NCI-H2171 treated with DMSO at 0.1 percent for 48 hours (cell line): ENCODE measurements around the gene PGAP6.
"Not testable (repeated sequence)": the region's sequence is repeated elsewhere in the genome, so short reads cannot be mapped to it uniquely, and the experiment has no call there.

Experiments used
- DNase-seq: peaks from one replicate; lab custom pipeline; 2025; lab: John Stamatoyannopoulos, UW

The PGAP6 gene

DNA sequence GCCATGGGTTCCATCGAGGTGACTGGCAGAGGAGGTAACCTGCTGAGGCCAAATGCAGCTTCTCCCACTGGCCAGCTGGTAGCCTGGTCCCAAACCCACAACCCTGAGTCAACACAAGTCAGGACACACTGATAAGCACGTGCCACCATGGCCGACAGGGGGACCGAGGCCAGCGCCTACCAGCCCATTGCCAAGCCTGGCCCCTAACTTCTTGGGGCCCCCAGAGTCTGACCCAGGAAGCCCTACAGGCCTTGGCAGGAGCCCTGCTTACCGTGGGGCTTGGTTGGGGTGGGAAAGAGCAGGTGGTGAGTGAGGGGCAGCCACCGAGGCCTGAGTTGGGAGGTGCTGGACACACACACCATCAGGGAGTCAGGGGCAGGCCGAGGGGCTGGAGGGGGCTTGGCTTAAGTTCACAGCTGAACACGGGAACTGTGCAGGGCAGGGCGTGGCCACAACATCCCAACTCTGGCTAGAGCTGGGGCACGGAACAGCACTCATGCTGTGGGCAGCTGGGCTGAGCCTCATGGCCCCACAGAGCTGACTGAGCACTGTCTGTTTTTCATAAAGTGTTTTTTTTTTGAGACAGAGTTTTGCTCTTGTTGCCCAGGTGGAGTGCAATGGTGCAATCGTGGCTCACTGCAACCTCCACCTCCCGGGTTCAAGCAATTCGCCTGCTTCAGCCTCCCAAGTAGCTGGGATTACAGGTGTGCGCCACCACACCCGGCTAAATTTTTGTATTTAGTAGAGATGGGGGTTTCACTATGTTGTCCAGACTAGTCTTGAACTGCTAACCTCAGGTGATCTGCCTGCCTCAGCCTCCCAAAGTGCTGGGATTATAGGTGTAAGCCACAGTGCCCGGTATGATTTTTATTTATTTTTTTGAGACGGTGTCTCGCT is 16.9 kb downstream of the PGAP6 start:
- no peak for DNase-seq

DNA sequence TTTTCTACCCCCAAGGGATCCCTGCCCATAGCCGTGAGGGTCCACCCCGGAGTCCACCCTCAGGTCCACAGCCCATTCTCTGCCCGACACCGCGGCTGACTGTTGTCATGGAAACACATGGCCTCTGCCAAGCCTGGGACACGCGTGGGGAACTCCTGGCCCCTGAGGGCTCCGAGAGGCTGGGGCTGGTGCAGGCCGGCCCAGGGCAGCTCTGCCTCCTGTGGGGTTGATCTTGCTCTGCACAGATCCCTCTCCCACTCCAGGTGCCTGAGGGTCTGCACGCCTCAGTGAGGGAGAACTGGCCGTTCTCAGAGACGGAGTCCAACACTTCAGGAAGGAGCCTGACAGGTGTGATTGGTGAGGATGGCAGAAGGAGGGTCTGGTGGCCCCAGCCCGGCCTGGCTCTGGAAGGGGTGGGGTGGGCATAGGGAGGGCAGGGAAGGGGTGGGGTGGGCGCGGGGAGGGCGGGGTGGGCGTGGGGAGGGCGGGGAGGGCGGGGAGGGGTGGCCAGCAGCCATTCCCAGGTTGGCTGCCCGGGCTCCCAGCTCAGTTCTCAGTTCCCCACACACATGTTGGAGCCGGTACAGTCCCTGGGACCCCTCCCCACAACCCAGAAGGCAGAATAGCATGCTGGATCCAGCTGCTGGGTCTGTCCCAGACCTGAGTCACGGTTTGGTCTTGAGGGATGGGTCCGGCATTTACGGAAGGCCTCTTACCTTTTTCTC is 17.9 kb downstream of the PGAP6 start:
- DNase-seq: no peak

DNA sequence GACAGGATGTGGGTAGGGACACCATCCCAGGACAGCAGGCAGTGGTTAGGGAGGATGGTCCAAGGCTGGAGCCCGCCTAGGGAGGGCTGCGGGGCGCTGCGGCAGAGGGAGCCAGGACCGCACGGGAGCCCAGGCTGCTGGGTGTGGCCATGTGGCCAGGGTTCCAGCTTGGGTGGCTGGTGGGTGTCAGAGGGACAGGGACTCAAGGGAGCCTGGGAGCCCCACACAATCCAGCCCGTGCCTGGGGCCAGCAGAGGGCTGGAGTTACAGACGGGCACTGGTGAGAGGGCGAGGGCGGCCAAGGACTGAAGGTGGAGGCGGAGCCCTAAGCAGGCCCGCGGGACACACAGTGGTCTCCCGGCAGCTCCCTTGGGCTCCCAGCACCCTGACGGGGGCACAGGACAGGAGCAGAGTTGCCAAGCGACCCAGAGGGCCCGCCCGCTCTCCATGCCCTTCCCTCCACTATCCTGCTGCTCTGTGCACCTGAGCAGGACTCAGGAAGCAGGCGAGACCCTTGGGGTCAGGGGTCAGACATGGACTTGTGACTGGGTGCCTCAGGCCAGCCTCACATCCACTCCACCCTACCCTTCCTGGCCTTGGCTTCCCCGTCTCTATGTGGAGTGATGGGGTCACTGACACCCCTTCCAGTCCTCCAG is 18.5 kb downstream of the PGAP6 start:
- DNase-seq: no peak

DNA sequence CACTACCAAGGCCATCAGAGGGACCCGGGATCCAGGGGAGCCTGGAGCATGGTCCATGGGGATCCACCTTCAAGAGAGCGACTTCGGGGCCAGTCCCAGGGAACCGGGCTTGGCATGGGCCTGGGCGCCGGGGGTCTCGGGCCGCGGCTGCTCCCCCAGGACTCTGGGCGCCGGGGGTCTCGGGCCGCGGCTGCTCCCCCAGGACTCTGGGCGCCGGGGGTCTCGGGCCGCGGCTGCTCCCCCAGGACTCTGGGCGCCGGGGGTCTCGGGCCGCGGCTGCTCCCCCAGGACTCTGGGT is 19.1 kb downstream of the PGAP6 start:
- DNase-seq: not testable (repeated sequence)

DNA sequence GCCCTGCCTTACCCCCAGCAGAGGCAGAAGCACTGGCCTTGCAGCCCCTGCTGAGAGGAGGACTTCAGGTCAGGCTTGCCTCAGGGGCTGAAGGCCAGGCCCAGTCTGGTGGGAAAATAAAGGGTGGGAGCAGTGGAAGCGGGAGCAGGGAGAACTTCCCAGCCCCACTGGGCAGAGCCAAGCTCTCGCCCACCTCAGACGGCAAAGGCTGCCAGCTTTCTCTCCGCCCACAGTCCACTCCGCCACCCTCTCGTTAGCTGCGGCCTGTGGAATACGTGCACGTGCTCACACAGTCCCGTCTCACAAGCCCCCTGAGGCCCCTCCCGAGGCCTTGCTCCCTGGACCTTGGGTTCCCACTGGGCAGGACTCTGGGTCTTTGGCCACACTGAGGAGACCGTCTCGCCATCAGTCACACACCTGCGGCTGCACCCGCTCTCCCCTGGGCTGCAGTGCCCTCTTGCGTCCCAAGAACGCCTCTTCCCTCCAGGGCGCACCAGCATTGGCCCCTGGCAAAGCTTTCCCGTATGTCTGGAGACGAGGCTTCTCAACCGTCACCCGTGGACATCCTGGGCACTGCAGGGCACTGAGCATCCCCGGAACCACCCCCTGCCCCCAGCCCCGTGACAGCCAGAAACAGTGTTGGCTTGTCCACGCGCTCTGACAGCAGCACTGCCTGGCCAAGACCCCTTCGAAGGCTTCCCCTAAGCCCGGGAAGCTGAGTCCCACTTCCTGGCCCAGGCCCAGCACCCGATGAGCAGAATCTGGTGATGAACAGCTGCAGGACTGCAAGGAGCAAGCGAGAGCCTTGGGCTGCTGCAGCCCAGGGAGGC is 19.7 kb downstream of the PGAP6 start:
- DNase-seq: peak; percentile 79

DNA sequence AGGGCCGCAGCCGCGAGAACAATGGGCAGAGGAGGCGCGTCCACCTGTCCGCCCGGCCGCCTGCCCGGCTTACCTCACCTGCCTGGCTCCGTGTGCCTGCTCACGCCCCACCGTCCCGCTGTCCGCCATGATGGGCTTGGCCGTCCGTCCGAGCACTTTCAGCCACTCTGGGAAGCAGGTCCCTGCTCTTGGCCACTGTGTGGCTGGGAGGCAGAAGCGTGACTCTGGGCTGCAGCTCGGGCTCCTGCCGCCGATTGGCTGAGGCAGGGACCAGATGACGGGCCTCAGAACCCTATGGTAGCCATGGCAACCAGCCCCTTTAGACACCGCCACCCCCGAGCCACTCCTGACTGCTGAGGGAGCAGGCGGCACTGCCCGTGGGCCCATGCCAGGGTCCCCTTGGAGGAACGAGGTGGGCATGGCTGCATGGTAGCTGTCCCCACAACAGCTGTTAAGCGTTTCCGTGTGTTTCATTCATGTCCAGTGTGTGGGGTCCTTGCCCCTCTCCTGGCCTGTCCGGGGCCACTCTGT is 20.4 kb downstream of the PGAP6 start:
- no peak for DNase-seq

DNA sequence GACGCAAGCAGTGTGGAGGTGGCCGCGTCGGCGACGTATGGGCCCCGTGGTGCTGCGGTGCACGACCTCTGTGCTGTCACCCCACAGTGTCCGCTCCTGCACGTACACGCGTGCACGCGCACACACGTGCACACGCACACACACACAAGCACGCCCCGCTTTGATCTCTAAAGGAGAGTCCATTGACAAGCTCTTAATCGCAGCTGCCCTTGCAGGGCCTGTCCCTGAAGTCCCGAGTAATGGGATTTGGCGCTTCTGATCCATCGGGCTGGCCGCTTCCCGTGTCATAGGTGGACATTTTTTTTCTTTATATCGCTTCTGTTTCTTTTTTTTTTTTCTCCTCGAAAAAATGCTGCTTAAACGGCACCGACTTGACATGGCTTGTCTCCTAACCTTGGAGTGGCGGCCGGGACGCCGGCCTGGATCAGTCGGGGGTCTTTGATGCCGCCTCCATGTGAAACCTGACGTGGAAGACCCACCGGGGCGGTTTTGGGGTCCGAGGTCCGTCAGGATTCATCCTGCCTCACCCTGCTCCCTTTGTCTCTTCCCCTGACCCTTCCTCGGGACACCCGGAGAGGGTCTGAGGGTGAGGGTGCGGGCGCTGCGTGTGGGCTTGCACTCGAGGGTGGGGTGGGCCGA is 21.0 kb downstream of the PGAP6 start:
- DNase-seq: no peak

DNA sequence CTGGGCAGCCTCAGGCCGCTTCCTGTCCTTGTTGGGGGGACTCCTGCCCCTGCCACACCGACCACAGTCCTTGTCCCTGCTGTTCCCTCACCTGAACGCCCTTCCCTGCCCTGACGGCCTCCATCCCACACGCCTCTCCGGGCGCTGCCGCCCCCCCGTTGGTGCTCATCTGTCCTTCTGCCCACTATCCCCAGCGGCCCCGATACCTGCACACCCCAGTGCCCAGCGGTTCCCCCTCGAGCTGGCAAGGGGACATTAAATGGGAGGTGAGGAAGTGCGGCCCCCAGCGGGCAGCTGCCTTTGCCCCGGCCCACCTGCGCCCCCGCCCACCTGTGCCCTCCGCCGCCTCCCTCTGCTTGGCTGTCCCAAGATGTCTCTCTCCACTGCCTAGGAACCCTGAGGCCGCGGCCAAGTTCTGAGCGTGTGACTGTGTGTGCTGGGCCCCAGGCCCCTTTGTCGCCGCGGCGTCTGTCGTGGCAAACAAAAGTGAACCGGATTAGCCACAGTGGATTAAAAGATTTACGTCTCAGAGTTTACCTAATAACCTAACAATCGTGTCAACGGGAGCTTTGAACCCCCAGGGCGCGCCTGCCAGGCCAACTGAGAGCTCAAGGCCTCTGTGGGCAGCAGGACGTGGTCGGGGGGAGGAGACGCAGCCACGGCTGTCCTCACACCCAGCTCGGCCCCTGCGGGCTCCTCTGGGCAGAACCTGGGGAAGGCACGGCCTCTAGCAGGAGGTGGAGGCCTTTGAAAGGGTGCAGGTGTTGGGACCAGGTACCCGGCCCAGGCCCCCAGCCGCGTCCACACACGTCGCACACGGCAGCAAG is 21.7 kb downstream of the PGAP6 start:
- DNase-seq: no peak

DNA sequence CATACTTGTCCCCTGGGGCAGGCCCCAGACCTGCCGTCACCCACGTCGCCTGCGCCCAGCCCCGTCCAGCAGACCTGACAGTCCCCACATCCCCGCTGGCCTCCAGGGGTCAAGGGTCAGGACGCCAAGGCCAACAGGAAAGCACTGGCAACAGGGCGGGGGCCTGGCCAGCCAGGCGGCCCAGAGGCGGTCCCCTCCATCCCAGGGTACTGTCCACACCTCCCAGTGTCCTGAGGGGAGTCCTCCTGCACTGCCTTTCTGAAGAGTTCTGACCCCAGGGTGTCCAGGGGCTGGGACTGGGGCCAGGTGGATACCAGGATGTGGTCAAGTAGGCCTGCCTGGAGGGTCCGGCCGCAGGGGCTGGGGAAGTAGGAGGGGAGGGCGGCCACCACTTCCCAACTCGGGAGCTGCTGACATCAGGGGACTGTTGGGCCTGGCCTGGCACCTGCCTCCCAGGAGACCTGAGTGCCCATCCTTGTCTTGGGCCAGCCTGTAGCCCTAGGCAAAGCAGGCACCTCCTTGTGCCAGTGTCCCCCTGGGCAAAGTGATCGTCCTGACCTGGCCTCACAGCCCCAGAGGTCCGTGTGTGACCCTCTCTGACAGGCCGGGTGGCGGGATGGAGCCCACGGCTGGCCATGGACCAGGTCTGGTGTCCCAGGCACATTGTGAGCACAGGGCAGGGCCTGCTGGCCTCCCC is 22.6 kb downstream of the PGAP6 start:
- DNase-seq: no peak

DNA sequence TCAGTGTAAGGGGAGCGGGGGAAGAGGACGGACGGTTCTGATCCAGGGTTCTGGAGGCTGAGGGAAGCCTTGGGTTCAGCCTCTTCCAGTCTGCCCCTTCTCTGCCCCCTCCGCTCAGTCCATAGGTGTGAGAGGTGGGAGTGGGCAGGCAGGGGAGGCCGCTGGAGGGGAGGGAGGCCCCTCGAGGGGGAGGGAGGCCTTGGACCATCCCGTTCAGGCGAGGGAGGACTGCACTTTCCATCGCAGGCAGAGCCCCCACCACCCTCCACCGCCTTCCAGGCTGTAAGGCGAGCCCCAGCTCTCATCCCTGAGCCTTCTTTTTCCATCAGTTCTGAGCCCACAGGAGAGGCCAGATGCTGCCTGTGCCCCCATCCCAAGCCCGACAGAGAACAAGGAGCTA is 25.0 kb downstream of the PGAP6 start:
- no peak for DNase-seq

DNA sequence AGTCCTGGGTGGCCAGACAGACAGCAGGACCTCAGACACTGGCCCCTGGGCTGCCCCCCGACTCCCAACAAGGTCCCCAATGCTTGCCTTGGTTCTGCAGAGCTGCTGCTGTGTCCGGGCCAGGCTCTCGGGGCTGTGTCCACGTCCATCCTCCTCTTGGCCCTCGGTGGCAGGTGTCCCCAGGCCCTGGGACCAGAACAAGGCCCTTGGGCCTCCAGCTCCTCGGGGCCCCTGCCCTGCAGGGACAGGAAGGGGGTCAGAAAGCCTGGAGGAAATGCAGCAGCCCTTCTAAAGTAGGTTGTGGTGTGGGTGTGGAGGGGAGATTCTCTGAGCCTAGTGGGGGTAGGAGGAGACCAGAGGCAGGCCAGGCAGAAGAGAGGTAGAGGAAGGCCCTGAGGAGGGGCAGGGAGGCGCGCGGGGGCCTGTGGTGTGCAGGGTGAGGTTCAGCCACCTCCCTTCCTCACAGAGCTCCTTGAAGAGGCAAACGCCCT is 26.8 kb downstream of the PGAP6 start:
- DNase-seq: no peak

DNA sequence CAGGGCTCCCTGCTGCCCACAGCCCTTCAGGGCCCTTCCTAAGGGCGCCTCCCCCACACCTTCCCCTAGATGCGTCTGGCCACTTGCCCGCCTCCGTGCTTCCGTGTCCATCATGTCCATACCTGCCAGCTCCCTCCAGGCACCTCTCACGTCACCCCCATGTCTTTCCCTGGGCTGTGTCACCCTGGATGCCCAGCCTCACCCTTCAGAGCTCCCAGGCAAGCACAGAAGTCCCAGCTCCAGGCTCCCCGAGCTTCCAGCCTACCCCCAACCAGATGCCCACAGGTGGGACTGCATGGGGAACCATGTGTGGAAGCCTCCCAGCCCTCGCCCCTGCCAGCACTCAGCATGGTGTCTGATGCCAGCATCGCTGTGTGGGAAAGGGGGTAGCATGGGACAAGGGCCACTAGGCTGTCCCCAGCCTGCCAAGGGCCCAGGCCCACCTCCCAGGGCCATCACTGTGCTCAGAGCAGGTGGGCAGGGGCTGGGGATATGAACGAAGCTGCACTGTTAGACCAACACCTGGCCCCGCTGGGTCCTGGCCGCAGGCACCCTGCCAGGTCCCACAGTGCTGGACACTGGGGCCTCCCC is 27.4 kb downstream of the PGAP6 start:
- DNase-seq: no peak

DNA sequence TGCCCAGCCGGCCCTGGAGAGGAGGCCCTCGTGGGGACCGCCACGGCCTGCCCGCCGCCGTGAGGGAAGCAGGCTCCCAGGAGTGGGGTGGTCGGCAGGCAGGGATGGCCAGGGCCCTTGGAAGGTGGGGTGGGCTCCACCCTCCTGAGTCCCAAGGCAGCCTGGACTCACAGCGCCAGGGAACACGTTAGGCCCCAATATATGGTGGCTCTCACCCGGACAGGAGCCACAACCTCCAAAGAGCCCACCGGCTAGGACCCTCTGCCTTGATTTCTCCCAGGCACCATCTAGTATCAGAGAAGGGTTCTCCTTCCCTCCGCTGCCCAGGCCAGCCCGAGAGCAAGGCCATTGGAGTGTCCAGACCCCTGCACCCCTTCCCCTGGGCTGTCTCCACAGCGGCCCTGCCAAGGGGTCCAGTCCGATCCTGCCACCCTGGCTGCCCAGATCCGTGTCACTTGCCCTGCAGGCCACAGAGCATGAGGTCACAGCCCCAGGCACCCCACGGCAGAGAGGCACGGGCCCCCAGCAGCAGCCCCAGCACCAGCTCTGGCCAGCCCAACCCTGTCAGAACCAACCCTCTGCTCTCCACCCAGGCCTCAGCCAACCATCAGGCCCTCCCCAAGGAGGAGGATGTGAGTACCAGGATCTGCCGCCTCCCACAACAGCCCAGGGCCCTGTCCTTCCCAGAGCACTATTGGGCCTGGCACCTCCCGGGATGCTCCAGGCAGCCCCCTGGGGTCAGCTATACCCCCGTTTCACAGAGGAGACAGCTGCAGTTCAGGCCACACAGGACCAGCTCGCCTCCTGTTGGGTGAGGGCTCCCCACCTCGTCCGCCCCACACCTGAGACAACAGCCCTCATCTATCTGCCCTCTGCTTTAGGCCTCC is 28.1 kb downstream of the PGAP6 start:
- no peak for DNase-seq

DNA sequence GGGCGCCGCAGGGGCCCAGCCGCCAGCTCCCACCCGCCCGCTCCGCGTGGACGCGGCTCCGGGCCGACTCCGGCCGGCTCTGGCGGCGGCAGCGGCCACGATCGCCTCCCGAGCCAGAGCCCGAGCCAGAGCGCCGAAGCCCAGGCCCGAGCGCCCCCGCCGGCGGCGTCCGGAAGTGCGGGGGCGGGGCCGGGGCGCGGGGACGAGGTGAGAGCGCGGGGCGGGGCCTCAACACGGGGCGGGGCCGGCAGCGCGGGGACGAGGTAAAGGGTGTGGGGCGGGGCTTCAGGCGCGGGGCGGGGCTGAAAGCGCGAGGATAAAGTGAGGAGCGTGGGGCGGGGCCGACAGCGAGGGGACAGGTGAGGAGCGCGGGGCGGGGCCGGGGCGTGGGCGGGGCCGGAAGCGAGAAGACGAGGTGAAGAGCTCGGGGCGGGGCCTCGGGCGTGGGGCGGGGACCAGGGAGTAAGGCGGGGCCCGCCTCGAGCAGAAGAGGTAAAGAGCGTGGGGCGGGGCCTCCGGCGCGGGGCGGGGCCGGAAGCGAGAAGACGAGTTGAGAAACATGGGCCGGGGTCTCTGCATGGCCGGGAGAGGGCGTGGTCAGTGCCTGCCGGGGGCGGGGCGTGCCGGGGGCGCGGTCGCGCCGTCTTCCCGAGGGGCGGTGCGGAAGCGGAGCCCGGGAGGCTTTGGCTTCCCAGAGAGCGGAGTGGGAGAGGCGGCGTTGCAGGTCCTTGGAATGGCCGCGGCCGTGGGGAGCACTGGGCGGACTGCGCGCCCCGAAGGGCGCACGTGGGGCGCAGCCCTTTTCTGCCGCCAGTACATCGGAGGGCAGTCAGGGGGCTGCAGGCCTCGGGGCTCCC is 29.0 kb downstream of the PGAP6 start, which contains the start of gene AXIN1:
AXIN1 (minus strand) TSS at position 177 of the 857 bp plus-strand sequence. CDS start 5,698 bp downstream, outside the sequence.
- DNase-seq: peak; percentile 98

DNA sequence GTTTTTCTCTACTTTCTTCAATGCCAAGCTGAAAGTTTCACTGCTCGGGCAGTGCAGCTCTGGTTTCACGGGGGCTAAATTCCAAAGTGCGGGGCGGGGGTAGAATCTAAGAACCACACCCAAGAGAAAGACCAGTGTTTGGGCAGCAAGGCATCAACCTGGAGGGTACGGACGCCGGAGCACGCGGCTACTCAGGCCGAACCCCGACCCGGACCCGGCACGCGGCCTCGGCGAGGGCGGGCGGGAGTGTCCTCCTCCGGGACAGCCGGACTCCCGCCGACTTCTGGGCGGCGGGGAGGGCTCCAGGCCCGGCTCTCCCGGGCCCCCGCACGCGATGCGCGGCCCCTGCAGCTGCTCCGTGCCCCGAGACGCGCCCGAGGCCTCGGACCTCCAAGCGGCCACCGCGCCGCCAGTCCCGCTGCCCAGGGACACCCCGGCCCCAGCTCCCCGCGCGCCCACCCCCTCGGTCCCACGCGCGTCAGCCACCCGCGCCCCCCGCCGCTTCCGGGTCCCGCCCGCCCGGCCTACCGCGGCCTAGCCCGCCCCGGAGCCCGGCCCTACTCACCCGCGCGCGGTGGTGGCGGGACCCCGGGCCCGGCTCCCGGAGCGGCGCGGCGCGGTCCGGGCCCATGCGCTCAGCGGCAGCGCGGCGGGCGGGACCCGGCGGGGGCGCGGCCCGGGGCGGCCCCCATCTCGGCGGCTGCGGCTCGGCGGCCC is 29.8 kb downstream of the PGAP6 start:
- no peak for DNase-seq

DNA sequence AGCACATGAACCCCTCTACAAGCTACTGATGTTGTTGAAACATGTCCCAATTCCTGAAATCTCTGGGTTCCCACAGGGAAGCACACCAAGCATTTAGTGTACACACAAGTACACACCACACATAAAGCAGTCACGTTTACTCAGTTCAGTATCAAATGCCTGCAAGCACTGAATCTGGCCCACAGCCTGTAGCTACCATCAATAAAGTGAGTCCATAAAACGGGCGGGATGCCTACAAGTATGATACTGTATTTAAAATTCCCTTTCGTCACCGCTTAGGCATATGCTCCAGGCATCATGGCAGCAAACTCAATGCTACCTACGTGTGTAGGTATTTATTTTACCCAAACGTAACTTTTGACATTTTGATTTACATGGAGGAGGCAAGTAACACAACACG is 31.6 kb downstream of the PGAP6 start:
- DNase-seq: no peak
